GM12891 (cell line): Measurements from ENCODE around the gene SLC33A1.

ENCODE experiments used
- POLR2A ChIP-seq: IDR thresholded peaks from 2 replicates; pipeline ENCODE4 v1.6.1; 2011; ENCODE audit warnings: low read depth, low read length, control low read depth
- POLR2AphosphoS5 ChIP-seq: IDR thresholded peaks from 2 replicates; pipeline ENCODE4 v1.6.1; 2011; ENCODE audit warnings: low read depth, low read length, control low read depth
- POU2F2 ChIP-seq: IDR thresholded peaks from 2 replicates; pipeline ENCODE4 v1.6.1; 2011; ENCODE audit warnings: low read depth, mild to moderate bottlenecking, control low read depth, low read length, moderate library complexity
- TAF1 ChIP-seq: IDR thresholded peaks from 2 replicates; pipeline ENCODE4 v1.6.1; 2011; ENCODE audit warnings: low read depth, low read length, control low read depth

DNA sequence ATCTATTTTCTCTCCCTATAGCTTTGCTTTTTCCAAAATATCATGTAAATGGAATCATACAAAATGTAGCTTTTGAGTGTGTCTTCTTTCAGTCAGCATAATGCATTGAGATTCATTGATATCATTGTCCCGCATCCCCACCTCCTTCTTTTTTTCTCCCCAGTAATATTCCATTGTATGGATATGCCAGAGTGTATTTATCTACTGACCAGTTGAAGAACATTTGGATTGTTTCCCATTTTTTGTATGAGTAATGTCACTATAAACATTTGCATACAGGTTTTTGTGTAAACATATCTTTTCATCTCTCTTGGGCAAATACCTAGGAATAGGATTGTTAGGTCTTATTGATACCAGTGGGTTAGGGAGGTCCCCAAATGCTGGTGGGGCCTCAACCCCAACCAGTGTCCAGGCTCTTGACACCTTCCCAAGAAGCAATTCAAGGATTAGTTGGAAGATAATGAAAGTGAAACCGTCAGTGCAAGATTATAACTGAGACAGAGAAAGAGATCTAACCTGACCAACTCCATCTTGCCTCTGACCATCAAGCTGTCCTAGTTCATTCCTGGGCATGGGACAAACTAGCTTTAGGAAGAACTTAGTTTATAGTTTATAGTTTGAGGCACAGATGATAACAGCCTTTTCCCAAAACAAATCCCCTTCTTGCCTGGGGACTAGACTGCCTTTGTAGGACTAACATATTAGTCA is 7.4 kb upstream of the SLC33A1 start:
- TF ChIP-seq POU2F2, result no peak
- TF ChIP-seq POLR2A, result no peak
- no peak for TF ChIP-seq POLR2AphosphoS5
- no peak for TF ChIP-seq TAF1
